Stimulated activated CD8-positive, alpha-beta memory T cell treated with anti-CD3 and anti-CD28 coated beads, Interleukin-4, amount 100 ng/mL, for 24 hours (primary cell): ENCODE data around the gene IMMT.
"Not testable (repeated sequence)": the region's sequence is repeated elsewhere in the genome, so short reads cannot be mapped to it uniquely, and the experiment has no call there.

Source experiments
- DNase-seq: peaks from one replicate; pipeline ENCODE4 v3.0.0-alpha.2; 2020; ENCODE audit warnings: low read depth

Gene IMMT

DNA sequence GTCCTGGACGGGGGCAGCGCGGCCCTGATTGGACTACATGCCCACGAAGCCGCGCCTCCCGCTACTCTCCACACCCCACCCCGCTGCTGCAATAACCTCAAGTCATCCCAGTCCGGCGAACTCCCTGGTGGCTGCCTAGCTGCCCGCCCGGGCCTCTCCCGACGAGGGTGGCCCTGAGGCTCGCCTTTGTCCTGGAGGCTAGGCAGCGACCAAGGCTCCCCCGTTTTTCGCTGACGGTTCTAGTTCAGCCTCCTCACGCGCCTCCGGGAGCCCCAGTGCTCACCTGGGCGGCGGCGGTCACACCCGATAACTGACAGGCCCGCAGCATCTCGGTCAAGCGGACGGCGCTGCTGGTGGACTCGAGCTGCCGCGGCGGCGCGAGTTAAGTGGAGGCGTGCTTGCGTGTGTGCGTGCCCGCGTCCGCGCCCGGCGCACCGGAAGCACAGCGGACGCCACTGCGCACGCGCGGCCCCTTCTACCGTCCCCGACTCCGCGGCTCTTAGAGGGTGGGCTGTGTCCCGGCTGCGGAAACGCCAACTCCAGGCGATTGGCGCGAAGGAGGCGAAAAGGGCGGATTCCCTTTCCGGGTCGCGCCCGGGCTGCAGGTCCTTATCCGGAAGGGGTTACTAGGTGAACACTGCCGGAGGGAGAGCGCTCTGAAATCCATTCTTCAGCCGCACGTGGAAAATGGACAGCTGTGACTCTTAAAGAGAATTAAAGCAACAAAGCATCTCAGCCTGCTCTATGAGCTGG, at the start of gene IMMT:
TSS of gene IMMT (minus strand) at position 408 of the 753 bp plus-strand sequence. CDS start at position 328, 80 bp downstream.
- DNase-seq: peak; percentile 88

DNA sequence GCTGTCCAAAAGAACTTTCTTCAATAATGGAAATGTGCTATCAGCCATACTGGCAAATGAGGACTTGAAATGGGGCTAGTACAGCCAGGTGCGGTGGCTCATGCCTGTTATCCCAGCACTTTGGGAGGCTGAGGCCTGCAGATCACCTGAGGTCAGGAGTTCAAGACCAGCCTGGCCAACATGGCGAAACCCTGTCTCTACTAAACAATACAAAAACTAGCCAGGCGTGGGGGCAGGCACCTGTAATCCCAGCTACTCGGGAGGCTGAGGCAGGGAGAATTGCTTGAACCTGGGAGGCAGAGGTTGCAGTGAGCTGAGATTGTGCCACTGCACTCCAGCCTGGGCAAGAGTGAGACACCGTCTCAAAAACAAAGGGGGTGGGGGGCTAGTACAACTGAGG, 49.5 kb upstream of the IMMT start:
- not testable (repeated sequence) for DNase-seq

DNA sequence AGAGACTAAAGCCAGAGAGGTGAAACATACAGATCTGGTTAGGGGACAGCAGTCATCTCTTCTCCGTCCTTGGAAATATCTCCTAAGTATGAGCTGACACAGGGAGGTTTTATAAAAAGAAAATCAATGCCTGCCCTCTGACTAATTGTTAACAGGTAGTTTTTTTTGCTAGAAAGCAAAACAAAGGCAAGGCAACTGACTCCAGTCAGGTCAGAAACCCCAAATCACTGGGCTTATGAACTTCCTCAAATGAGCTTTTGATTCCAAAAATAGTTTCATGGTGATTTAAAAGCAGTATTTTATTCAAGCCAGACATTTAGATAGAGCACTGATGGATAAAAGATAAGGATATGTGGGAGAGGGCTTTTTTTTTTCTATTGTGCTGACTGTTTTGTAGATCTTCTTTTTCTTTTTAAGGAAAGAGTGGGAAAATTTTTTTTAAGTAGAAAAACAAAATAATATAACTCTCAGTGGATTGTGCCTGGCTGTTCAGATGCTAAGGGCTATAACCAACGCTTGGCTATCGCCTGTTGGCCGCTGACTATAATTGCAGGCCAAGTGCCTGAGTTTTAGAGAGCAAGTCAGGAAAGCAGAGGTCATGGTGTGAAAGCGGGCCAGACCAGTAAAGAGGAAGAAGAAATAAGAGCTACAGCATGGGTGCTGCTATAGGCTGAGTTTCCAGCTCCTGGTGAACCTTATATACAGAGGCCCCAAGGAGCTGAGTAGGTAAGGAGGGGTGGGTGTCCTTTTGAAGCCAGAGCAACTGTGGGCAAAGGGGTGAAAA, 48.9 kb upstream of the IMMT start:
- no peak for DNase-seq

DNA sequence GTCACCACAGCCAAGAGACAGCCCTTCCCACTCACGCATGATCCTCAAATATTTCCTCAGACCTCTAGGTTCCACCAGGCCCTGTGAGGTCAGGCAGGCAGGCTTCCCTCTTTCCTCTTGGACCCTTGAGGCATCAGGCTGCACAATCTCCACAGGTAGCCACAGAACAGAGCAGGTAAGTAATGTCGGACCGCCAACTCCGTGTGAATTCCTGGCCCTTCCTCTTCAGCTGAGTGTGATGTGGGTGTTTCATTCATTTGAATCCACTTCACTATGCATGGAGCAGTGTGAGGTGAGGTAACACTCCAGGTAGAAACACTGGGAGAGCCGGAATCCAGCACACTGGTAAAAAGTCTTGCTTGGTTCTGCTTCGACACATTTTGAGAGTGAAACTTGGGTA, 48.0 kb upstream of the IMMT start:
- no peak for DNase-seq

DNA sequence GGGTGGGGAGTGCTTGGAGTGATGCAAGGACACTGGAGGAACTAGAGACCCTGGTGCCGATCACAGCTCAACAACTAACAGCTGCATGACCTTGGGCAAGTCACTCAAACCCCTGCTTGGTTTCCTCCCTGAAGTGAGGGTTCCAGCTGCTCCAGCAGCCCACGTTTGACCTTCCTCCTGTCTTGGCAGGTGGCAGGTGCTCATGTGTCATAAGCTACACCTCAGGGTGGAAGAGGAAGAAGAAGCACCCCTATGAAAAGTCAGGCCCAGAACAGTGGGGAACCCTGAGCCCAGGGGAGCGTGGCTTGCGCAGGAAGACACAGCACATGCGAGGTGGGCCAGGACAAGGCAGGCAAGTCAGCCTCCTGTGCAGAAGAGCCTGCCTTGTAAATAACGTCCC, 46.3 kb upstream of the IMMT start:
- no peak for DNase-seq

DNA sequence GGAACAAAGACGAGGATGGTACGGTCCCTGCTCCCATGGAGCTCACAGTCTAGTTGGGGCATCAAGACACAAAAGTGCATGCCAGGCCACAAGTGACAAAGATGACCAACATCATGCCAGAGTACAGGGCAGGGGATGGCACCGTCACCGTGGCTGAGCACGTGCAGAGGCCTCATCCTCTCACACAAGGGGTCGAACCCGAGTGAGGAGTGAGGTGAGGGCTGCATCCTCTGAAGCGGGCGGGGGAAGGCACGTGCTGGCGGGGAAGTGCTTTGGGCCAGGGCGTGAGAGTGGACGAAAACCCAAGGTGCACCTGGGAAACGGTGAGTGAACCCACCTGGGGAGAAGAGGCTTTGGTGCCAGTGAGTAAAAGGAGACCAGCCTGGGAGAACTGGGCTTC, 45.0 kb upstream of the IMMT start:
- DNase-seq: no peak

DNA sequence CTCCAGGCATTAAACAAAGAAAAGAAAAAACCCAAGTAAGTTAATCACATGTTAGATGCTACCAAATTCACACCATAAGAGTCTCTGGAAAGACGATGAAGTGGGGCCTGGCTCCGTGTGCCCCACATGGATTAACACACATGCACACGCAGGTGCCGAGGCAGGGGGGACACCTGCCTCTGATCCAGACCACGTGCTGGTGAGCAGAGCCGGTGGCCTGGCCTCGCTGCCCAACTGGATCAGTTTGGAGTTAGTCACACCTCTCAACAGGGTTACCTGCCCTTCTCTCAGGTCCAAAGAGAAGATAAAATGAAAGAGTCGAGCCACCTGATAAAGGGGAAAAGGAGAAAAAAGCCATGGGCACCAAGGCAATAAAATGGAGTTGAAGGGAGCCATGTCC, 44.5 kb upstream of the IMMT start:
- DNase-seq: no peak

DNA sequence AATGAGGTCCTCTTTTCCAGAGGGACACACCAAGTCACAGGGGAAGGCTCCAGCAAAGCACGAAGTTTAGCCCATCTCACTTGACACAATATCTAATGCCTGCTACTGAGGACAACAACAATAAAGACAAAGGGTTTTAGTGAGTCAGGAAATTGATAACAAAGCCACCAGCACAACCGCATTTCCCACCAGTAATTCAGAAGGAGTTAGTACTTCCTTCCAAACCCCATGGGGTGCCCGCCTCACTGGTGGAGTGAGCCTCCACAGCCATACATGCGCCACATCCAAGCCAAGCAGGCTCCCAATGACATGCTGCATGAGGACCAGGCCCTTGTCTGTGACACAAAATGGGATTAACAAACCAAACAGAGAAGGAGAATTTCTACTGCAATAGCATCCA, 44.1 kb upstream of the IMMT start:
- DNase-seq: no peak

DNA sequence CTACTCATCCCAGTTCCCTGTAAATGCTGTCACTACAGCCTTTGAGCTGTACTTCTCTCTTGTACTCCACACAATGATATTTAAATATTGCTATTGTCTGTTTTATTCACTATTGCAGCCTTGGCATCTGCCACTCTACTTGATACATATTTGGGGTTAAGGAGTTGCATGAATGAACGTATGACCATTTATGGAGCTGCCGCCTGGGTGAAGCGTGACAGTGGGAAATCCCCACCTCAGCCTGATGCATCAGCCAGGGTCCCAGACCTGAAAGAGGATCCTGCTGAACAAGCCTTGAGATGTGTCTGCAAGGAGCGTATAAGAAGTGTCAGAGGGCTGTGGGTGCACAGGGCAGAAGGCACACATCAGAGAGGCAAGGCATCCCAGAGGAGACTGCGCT, 43.1 kb upstream of the IMMT start:
- peak; percentile 19 for DNase-seq

DNA sequence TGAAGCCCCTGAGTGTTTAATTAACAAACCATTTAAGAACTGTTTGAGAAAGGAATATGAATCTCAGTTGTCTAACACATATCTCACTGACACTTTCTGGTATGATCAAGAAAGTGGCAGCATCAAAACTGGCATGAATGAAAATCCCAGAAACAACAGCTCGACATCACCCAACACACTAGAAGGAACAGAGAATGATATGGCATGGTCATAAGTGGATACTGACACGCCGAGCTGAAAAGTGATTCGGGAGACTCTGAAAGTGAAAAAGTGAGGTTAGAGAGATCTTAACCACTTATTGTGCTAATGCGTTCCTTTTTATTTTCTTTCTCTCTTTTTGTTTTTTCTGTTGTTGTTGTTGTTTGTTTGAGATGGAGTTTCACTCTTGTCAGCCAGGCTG, 41.9 kb upstream of the IMMT start:
- DNase-seq: no peak

DNA sequence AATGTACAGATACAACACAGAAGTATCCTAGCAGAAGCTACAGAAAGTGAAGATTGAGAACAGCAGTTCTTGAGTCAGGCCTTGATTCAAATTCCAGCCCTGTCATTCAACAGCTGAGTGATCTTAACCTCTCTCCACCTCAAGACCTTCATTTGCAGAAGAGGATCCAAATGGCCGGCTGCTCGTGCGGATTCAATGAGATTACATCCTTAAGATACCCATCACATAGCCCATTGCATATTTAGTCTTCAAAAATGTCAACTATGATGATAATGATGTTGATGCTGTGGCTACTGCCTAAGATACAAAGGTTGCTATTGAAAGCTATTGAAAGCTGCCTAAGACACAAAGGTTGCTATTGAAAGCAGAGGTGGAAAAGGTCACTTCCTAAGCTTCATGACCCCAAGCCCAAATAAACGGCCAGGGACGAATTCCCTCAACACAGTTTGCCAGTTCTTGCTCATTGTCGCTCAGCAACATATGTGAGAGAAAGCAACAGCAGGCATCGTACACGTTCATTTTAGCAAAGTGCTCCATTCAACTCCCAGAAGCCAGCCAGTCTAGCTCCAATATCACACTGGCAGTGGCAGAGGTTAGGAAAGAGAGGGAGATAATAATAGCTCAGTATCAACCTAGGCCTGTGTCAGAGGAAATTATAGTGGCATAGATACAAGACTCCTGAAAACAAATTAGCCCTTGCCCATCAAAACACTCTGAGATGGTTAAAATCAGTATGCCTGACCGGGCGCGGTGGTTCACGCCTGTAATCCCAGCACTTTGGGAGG, 40.1 kb upstream of the IMMT start:
- DNase-seq: no peak

DNA sequence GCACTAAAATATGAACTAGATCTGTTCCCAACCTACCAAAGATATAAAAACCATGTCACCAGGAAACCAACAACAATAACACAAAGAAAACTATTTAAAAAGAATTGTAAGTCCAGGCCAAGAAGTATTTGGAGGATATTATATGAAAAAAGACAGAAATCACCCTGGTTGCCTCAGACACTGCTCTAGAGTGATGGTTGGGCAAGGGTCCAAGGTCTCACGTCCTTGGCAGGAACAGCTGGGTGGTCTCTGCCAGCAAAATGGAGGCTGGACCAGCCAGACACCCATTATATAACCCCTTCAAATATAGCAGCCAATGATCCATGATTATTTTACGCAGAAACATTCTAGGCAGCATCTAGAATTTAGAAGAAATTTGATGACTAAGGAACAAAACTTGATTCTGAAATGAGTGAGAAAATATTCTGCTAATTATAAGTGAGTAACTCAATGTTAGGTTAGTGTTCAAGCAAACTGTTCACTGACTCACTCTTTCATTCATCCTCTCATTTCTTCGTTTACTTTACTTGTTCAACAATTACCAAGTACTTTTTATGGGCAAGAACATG, 39.4 kb upstream of the IMMT start:
- DNase-seq: no peak

DNA sequence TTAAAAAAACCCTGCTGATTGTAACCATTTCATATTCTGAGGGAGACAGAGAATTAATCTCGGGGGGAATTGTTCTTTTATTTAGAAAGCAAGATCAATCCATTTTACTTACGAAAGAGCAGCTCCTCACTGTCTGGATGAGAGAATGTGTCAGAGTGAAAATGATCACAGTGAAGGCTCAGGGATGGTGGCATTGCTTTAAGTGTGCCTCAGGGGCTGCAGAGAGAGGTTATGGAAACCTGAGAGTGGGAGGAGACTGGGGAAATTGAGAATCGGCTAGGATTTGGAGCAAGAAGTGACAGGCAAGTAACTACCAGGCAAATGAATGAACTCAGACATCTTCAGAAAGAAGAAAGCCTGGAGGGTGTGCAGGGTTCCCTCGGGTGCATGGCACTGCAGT, 38.2 kb upstream of the IMMT start:
- DNase-seq: no peak

DNA sequence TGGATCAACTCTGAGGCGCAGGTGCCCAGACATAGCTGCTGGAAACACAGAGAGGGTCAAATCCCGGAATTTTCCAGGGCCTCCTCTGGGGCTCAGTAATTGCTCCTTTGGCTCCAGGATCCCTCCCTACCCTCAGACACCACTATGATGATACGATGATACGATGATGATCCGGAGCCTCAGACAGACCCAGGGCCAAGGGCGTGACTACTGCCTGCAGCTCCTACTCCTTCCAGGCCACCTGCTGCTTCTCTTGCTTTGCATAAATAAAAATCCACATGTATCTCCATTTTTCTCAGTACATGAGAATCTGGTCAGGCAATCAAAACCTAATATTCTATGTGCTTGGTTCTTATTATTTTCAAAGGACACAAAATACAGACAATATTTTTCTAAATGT, 37.6 kb upstream of the IMMT start:
- DNase-seq: no peak

DNA sequence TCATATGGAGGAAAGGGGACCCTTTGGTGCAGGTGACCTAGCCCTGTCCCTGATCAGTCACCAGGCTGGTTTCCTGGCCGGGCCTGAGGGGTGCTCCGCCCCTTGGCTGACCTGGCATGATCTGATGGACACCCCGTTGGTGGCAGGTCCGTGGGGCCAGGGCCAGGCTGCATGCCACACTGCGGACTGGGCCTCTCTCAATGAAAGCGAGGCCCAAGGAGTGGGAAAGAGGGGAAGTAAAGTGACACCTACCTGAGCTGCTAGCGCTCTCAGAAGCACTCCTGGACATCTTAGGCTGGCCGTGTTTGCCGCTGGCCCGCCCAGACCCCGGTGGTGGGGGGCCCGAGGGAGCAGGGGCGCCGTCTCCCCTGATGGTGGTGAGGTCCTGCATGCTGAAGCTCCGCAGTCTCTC, 37.1 kb upstream of the IMMT start:
- no peak for DNase-seq

DNA sequence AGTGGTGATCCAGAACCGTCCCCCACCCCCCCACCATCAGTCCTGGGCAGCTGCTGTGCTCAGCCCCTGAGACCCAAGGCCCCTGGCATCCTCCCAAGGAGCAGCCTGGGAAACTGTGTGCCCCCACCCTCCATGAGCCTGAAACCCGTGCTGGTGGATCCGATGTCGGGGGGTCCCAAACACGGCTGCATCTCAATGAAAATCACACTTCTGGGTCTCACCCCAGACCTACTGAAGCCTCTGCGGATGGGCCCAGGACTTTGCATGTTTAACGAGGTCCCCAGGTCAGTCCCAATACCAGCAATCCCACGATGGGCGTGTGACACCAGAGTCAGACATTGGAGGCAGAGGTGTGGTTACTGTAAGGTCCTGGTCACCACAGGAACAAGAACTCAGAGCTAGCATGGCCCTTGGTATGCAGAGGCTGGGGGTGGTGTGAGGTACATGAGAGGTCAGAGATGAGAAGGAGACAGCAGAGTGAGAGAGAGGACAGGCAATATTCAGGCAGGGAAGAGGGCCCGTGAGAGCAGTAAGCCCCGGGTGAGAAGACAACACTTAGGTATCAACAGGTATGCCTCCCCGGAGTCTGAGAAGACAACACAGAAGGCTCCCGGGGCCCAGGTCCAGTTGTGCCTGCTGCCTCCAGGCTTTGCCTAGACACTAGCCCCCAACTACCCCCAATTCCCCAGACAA, 36.6 kb upstream of the IMMT start:
- no peak for DNase-seq

DNA sequence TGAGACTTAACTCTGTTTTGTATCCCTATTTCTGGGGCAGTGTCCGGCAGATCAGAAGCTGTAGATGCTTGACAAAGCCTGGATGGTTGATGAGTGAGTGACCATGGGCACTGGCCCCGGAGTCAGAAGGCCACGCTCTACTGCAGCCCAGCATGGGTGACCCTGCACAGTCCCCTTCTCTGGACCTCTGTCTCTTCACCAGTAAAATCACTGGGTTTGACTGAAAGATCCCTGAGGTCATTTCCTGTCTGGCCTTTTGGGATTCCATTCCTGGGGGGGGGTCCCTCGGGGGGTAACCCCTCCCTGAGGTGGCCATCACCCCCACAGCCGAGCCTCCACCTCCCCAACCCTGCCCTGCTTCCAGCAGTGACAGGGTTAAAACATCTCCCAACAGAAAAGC, 35.7 kb upstream of the IMMT start:
- DNase-seq: no peak

DNA sequence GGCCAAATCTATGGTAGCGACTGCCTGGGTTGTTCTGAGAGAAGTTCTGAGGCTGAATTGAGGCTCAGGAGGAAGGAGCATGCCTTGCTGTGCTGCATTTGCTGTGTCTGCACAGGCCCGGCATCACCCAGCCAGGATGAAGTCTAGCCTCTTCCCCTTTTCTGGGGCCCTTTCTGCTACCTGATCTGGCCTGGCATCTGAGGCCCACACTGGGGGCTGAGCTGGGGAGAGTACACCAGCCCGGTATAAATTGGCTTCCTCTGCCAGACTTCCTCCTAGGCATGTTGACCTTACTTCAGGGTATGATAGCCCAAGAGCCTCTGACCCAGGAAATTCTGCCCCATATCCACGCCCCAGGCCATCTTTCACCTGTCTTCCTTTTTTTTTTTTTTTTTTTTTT, 34.0 kb upstream of the IMMT start:
- no peak for DNase-seq

DNA sequence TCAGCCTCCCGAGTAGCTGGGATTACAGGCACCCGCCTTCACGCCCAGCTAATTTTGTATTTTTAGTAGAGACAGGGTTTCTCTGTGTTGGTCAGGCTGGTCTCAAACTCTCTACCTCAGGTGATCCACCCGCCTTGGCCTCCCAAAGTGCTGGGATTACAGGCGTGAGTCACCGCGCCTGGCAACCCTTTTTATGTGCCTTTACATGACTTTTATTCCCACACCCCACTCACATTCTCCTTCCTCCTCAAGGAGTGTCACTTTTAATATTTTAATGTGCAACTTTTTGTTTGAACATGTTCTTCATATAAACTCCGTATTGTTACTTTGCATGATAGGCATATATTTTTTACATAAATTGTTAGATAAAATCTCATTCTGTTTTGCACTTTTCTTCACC, 33.3 kb upstream of the IMMT start:
- not testable (repeated sequence) for DNase-seq

DNA sequence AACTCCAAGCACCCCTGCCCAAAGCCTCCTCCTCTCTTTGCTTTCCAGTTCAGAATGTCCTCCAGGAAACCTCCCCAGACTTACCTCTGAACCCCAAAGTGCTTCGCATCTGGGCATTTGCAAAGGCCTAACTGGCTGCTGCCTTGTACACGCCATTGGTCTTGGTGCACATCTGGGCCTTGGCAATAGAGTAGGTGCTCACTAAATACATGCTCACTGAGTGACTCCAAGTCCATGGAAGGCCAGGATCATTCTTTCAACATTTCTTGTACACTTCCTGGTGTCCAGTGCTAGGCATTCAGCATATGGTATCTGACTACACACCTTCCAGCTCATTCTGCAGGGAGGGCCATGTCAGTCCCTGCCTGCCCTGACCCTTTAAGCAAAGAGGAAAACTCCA, 32.4 kb upstream of the IMMT start:
- no peak for DNase-seq

DNA sequence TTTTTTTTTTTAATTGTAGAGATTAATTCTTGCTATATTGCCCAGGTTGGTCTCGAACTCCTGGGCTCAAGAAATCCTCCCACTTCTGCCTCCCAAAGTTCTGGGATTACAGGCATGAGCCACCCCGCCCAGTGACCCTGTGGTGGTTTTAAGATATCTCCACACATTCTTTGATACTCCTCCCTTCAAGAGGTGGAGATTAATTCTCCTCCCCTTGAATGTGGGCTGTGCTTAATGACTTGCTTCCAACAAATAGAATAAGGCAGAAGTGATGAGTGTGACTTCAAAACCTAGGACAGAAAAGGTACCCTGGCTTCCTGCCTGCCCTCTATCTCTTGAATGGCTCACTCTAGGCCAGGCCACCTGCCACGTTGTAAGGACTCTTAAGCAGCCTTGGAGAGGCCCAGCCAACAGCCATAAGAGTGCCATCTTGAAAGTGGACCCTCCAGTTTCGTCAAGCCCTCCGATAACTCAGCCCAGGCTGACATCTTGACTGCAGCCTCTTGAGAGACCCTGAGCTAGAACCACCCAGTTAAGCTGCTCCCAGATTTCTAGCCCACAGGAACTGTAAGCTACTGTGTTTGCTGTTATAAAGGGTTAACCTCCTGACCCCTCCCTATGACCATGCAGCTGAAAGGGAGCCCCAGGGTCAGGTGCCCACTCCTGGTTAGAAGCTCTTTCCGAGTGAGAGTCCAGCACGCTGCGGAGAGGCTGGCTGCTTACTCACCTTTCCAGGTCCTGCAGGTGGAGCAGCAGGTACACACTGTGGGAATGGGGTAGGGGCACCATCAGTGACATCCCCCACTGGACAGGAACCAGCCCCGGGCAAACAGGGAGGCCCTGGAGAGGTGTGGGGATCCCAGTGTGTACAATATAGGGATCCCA, 31.6 kb upstream of the IMMT start:
- no peak for DNase-seq
